GM20000 (cell line): ENCODE results near the gene TNNT1.
A peak's percentile ranks its signal among the peaks of the same experiment; 100 is the strongest.

Experiments
- DNase-seq: peaks from one replicate; pipeline ENCODE4 v3.0.0; 2012; ENCODE audit warnings: low spot score
- CTCF ChIP-seq: IDR thresholded peaks from 2 replicates; pipeline ENCODE4 v1.5.1; 2012; ENCODE audit warnings: mild to moderate bottlenecking, control low read depth; ENCODE audit errors: extremely low read depth, missing control alignments

Gene TNNT1

GRCh38 chr19:55186080-55186479, 37.1 kb upstream of the TNNT1 start:
- no peak for TF ChIP-seq CTCF
- no peak for DNase-seq

GRCh38 chr19:55181740-55182139, 32.7 kb upstream of the TNNT1 start:
- DNase-seq = no peak
- TF ChIP-seq CTCF = no peak

GRCh38 chr19:55179606-55180484, 30.8 kb upstream of the TNNT1 start, which contains the start of gene SYT5:
TSS of gene SYT5 (minus strand) at chr19:55180289. CDS start at chr19:55179041, 1,248 bp downstream.
- no peak for TF ChIP-seq CTCF
- peak; percentile 86 for DNase-seq

- TF ChIP-seq CTCF = no peak
- peak; percentile 96 for DNase-seq
These were observed 30.0 kb upstream of the TNNT1 start for GRCh38 chr19:55178781-55179599.

GRCh38 chr19:55176076-55176475, 27.1 kb upstream of the TNNT1 start:
- no peak for TF ChIP-seq CTCF
- no peak for DNase-seq

- DNase-seq = no peak
- no peak for TF ChIP-seq CTCF
These were observed 26.3 kb upstream of the TNNT1 start for GRCh38 chr19:55175117-55175867.
